Activated T-cell treated with anti-CD3 and anti-CD28 coated beads, Interleukin-2, amount 50 U/mL, for 24 hours (primary cell): ENCODE measurements around the gene IGFBP4.

Source experiments
- DNase-seq: peaks from one replicate; pipeline ENCODE4 v3.0.0-alpha.2; 2020
- H3K27ac Mint-ChIP-seq: 2 replicates; pipeline ENCODE4 v1.8.0; 2020; ENCODE audit warnings: mild to moderate bottlenecking, mixed read lengths
- H3K27me3 Mint-ChIP-seq: 2 replicates; pipeline ENCODE4 v1.8.0; 2020; ENCODE audit warnings: mixed read lengths
- H3K36me3 Mint-ChIP-seq: 2 replicates; pipeline ENCODE4 v1.8.0; 2020; ENCODE audit warnings: low read depth, mixed read lengths
- H3K4me1 Mint-ChIP-seq: 2 replicates; pipeline ENCODE4 v1.8.0; 2020; ENCODE audit warnings: low read depth, mixed read lengths
- H3K4me3 Mint-ChIP-seq: 2 replicates; pipeline ENCODE4 v1.8.0; 2020; ENCODE audit warnings: mild to moderate bottlenecking, moderate library complexity, mixed read lengths
- H3K9me3 Mint-ChIP-seq: 2 replicates; pipeline ENCODE4 v1.8.0; 2020; ENCODE audit warnings: mixed read lengths

The IGFBP4 gene

GRCh38 chr17:40457369-40457768, 14.1 kb downstream of the IGFBP4 start:
- Mint-ChIP-seq H3K36me3 (peaks cover 10% of the 10 kb centered on the region), H3K27me3 (no peaks in the 10 kb centered on the region), H3K4me3 (no peak overlapping the region), H3K9me3 (no peaks in the 10 kb centered on the region), H3K4me1 (peaks cover 7% of the 10 kb centered on the region), H3K27ac (no peak overlapping the region)
- DNase-seq: no peak

- Mint-ChIP-seq H3K4me1 (no peaks in the 10 kb centered on the region), H3K27ac (no peak overlapping the region), H3K9me3 (no peaks in the 10 kb centered on the region), H3K36me3 (peaks cover 10% of the 10 kb centered on the region), H3K27me3 (no peaks in the 10 kb centered on the region), H3K4me3 (no peak overlapping the region)
- DNase-seq: no peak
Observed at GRCh38 chr17:40457964-40458791, 14.9 kb downstream of the IGFBP4 start.

- DNase-seq: no peak
- Mint-ChIP-seq H3K27me3 (no peaks in the 10 kb centered on the region), H3K4me3 (no peak overlapping the region), H3K9me3 (no peaks in the 10 kb centered on the region), H3K27ac (no peak overlapping the region), H3K36me3 (peaks cover 4% of the 10 kb centered on the region), H3K4me1 (no peaks in the 10 kb centered on the region)
Observed at GRCh38 chr17:40458851-40459482, 15.7 kb downstream of the IGFBP4 start.

GRCh38 chr17:40459636-40460603, 16.7 kb downstream of the IGFBP4 start:
- Mint-ChIP-seq H3K36me3 (peaks cover 4% of the 10 kb centered on the region), H3K4me1 (no peaks in the 10 kb centered on the region), H3K9me3 (no peaks in the 10 kb centered on the region), H3K27ac (no peak overlapping the region), H3K4me3 (no peak overlapping the region), H3K27me3 (no peaks in the 10 kb centered on the region)
- DNase-seq: no peak

GRCh38 chr17:40460604-40460967, 17.3 kb downstream of the IGFBP4 start:
- no peaks in the 10 kb centered on the region for H3K4me1 Mint-ChIP-seq
- peaks cover 4% of the 10 kb centered on the region for H3K36me3 Mint-ChIP-seq
- DNase-seq: no peak
- no peak overlapping the region for H3K27ac Mint-ChIP-seq
- H3K27me3 Mint-ChIP-seq: no peaks in the 10 kb centered on the region
- no peak overlapping the region for H3K4me3 Mint-ChIP-seq
- H3K9me3 Mint-ChIP-seq: no peaks in the 10 kb centered on the region

- H3K36me3 Mint-ChIP-seq: no peaks in the 10 kb centered on the region
- H3K4me1 Mint-ChIP-seq: no peaks in the 10 kb centered on the region
- no peak overlapping the region for H3K27ac Mint-ChIP-seq
Observed at GRCh38 chr17:40460968-40461731, 17.9 kb downstream of the IGFBP4 start.

GRCh38 chr17:40461732-40462342, 18.6 kb downstream of the IGFBP4 start:
- DNase-seq: no peak
- Mint-ChIP-seq H3K4me1 (no peaks in the 10 kb centered on the region), H3K27ac (no peak overlapping the region), H3K4me3 (no peak overlapping the region), H3K9me3 (no peaks in the 10 kb centered on the region), H3K36me3 (no peaks in the 10 kb centered on the region), H3K27me3 (no peaks in the 10 kb centered on the region)

More at GRCh38 chr17:40460968-40461731, 17.9 kb downstream of the IGFBP4 start:
- DNase-seq: no peak
- H3K9me3 Mint-ChIP-seq: no peaks in the 10 kb centered on the region
- no peaks in the 10 kb centered on the region for H3K27me3 Mint-ChIP-seq
- no peak overlapping the region for H3K4me3 Mint-ChIP-seq

GRCh38 chr17:40462343-40463121, 19.3 kb downstream of the IGFBP4 start:
- H3K27ac Mint-ChIP-seq: no peak overlapping the region
- DNase-seq: no peak
- H3K9me3 Mint-ChIP-seq: no peaks in the 10 kb centered on the region
- no peaks in the 10 kb centered on the region for H3K36me3 Mint-ChIP-seq
- no peaks in the 10 kb centered on the region for H3K4me1 Mint-ChIP-seq
- H3K27me3 Mint-ChIP-seq: no peaks in the 10 kb centered on the region
- no peak overlapping the region for H3K4me3 Mint-ChIP-seq

- Mint-ChIP-seq H3K4me3 (no peak overlapping the region), H3K9me3 (no peaks in the 10 kb centered on the region), H3K4me1 (no peaks in the 10 kb centered on the region), H3K27me3 (no peaks in the 10 kb centered on the region), H3K36me3 (no peaks in the 10 kb centered on the region), H3K27ac (no peak overlapping the region)
- DNase-seq: no peak
Observed at GRCh38 chr17:40463122-40463550, 19.9 kb downstream of the IGFBP4 start.

- Mint-ChIP-seq H3K4me3 (no peak overlapping the region), H3K36me3 (no peaks in the 10 kb centered on the region), H3K27ac (no peak overlapping the region), H3K9me3 (no peaks in the 10 kb centered on the region), H3K4me1 (no peaks in the 10 kb centered on the region), H3K27me3 (no peaks in the 10 kb centered on the region)
- DNase-seq: no peak
Observed at GRCh38 chr17:40464392-40464855, 21.2 kb downstream of the IGFBP4 start.

- Mint-ChIP-seq H3K27me3 (no peaks in the 10 kb centered on the region), H3K9me3 (no peaks in the 10 kb centered on the region), H3K27ac (no peak overlapping the region), H3K4me1 (no peaks in the 10 kb centered on the region), H3K4me3 (no peak overlapping the region), H3K36me3 (no peaks in the 10 kb centered on the region)
- DNase-seq: no peak
Observed at GRCh38 chr17:40466298-40466971, 23.2 kb downstream of the IGFBP4 start.

- no peak overlapping the region for H3K27ac Mint-ChIP-seq
- no peaks in the 10 kb centered on the region for H3K27me3 Mint-ChIP-seq
- H3K9me3 Mint-ChIP-seq: no peaks in the 10 kb centered on the region
- no peaks in the 10 kb centered on the region for H3K4me1 Mint-ChIP-seq
- H3K36me3 Mint-ChIP-seq: no peaks in the 10 kb centered on the region
- no peak for DNase-seq
- H3K4me3 Mint-ChIP-seq: no peak overlapping the region
Observed at GRCh38 chr17:40467281-40467867, 24.1 kb downstream of the IGFBP4 start.
